B cell (primary cell): ENCODE data around the gene ZNF771. TPM values are rescaled to one million over a fixed set of nuclear protein-coding genes. Genes with fewer than 3 reads are reported as not detected.

Experiments
- ATAC-seq: fragments of 200-7000 bp; cut with Tn5 transposase; one replicate; pipeline ENCODE4 v1.10.0; 2021; ENCODE audit warnings: low read depth, mild to moderate bottlenecking, moderate number of reproducible peaks, moderate library complexity
- CTCF ChIA-PET: fragments of 350-600 bp; sonication (Branson Sonifier 250); formaldehyde crosslinking; loops from one replicate; lab custom pipeline; 2021; ENCODE audit warnings: antibody characterized with exemption, inconsistent platforms; lab: Charles Lee
- POLR2A ChIA-PET: fragments of 350-600 bp; sonication (Branson Sonifier 250); formaldehyde crosslinking; loops from one replicate; lab custom pipeline; 2021; ENCODE audit warnings: antibody characterized with exemption; lab: Charles Lee
- DNase-seq: peaks from one replicate; pipeline ENCODE4 v3.0.0; 2013
- H2AFZ ChIP-seq: 2 replicates; pipeline ENCODE4 v1.6.1; 2012; ENCODE audit warnings: mild to moderate bottlenecking, low read depth, low read length; ENCODE audit not compliant: insufficient read depth, poor library complexity, severe bottlenecking
- H3K27ac ChIP-seq, 2 donors: 1 replicate in 1 of 2; 2 replicates in 1 of 2; pipeline ENCODE4 v1.5.1; 2012 to 2013; ENCODE audit warnings: low read length in 2 of 2, mild to moderate bottlenecking in 2 of 2, moderate library complexity in 1 of 2
- H3K27me3 ChIP-seq, 4 experiments: fragments of 200-600 bp in 1 of 4; sonication (generic) in 1 of 4; replicated peaks in 1 of 4; 1 replicate in 2 of 4; 2 replicates in 2 of 4; pipeline versions ENCODE4 v1.6.1 to v1.7.0; 2013 to 2016; ENCODE audit warnings: low read length in 3 of 4, mild to moderate bottlenecking in 2 of 4, mixed read lengths in 1 of 4, moderate library complexity in 1 of 4; ENCODE audit not compliant: insufficient read depth in 4 of 4, control insufficient read depth in 3 of 4; ENCODE audit errors: control extremely low read depth in 1 of 4
- H3K36me3 ChIP-seq, 2 experiments: replicated peaks in 1 of 2; 1 replicate in 1 of 2; 2 replicates in 1 of 2; pipeline versions ENCODE4 v1.6.1 to v1.7.1; 2013; ENCODE audit warnings: low read length in 1 of 2; ENCODE audit not compliant: insufficient read depth in 2 of 2, control insufficient read depth in 1 of 2; ENCODE audit errors: control extremely low read depth in 1 of 2, extremely low read depth in 1 of 2
- H3K4me1 ChIP-seq, 2 donors: fragments of 200-600 bp in 1 of 2; sonication (generic) in 1 of 2; 1 replicate in 1 of 2; 2 replicates in 1 of 2; pipeline versions ENCODE4 v1.5.1 to v1.6.1; 2013 to 2017; ENCODE audit warnings: low read length in 2 of 2; ENCODE audit not compliant: control insufficient read depth in 2 of 2, insufficient read depth in 2 of 2
- H3K4me2 ChIP-seq: replicated peaks from 2 replicates; pipeline ENCODE3; 2012; ENCODE audit warnings: mild to moderate bottlenecking, low read depth, low read length; ENCODE audit not compliant: poor library complexity, severe bottlenecking
- H3K4me3 ChIP-seq, 5 experiments: fragments of 200-600 bp in 1 of 5; sonication (generic) in 1 of 5; 1 replicate in 3 of 5; 2 replicates in 2 of 5; pipeline versions ENCODE4 v1.5.1 to v1.7.0; 2011 to 2016; ENCODE audit warnings: low read length in 4 of 5, mild to moderate bottlenecking in 4 of 5, low read depth in 2 of 5, control low read depth in 1 of 5, moderate library complexity in 1 of 5; ENCODE audit not compliant: insufficient read depth in 1 of 5; ENCODE audit errors: control extremely low read depth in 1 of 5, extremely low read depth in 1 of 5
- H3K79me2 ChIP-seq: fragments of 200-600 bp; sonication (generic); one replicate; pipeline ENCODE4 v1.6.0; 2016; ENCODE audit warnings: low read length; ENCODE audit not compliant: control insufficient read depth, insufficient read depth
- H3K9ac ChIP-seq: fragments of 200-600 bp; sonication (generic); 2 replicates; pipeline ENCODE4 v1.6.1; 2017; ENCODE audit warnings: mild to moderate bottlenecking, low read length, moderate library complexity
- H3K9me3 ChIP-seq, 3 donors: one replicate each; pipeline versions ENCODE4 v1.6.1 to v1.7.1; 2013; ENCODE audit warnings: low read length in 2 of 3; ENCODE audit not compliant: control insufficient read depth in 2 of 3, insufficient read depth in 1 of 3; ENCODE audit errors: control extremely low read depth in 1 of 3
- H4K20me1 ChIP-seq: 2 replicates; pipeline ENCODE4 v1.6.0; 2012; ENCODE audit warnings: mild to moderate bottlenecking, low read length; ENCODE audit not compliant: insufficient read depth, control insufficient read depth, poor library complexity, severe bottlenecking
- H3K27ac Mint-ChIP-seq: one replicate; pipeline ENCODE4 v1.8.0; 2021; ENCODE audit warnings: mixed read lengths
- H3K27me3 Mint-ChIP-seq: one replicate; pipeline ENCODE4 v1.8.0; 2021; ENCODE audit warnings: mixed read lengths
- H3K4me1 Mint-ChIP-seq: one replicate; pipeline ENCODE4 v1.8.0; 2021; ENCODE audit warnings: mixed read lengths
- H3K4me3 Mint-ChIP-seq: one replicate; pipeline ENCODE4 v1.8.0; 2021; ENCODE audit warnings: mixed read lengths
- H3K9me3 Mint-ChIP-seq: one replicate; pipeline ENCODE4 v1.8.0; 2022; ENCODE audit warnings: mixed read lengths; ENCODE audit not compliant: insufficient read depth
- CTCF ChIP-seq: fragments of 200-600 bp; IDR thresholded peaks from one replicate; pipeline ENCODE4 v1.8.0; 2022; ENCODE audit warnings: antibody characterized with exemption, mild to moderate bottlenecking
- EZH2 ChIP-seq: IDR thresholded peaks from 2 replicates; pipeline ENCODE4 v1.6.1; 2012; ENCODE audit warnings: borderline replicate concordance, low read depth, mild to moderate bottlenecking, moderate library complexity, low read length; ENCODE audit not compliant: insufficient read depth, poor library complexity, severe bottlenecking
- whole genome bisulfite sequencing: methylation state at CpG from one replicate; pipeline ENCODE4 v1.1.5; 2013; ENCODE audit warnings: missing lambda C conversion rate; ENCODE audit not compliant: insufficient coverage; 5-methylcytosine and 5-hydroxymethylcytosine counted together
- intact Hi-C: fragments of 100-400 bp; cut with micrococcal nuclease; formaldehyde crosslinking; loops from one replicate; pipeline ENCODE4 v1.10.0; 2022
- polyA plus RNA-seq: library from polyadenylated mRNA; depleted of rRNA; stranded (reverse); fragments of >200 nt; gene quantifications from 2 replicates; pipeline ENCODE4 v1.2.3, GENCODE V29; 2012
- total RNA-seq, 2 donors: library from RNA; stranded (reverse); fragments of 120-200 nt in 1 of 2; gene quantifications; 1 replicate in 1 of 2; 2 replicates in 1 of 2; pipeline versions ENCODE4 v1.2.3 to v1.2.4, GENCODE V29; 2013 to 2022

The ZNF771 gene
- total and polyA plus RNA-seq, 2 donors (not counting 1 experiment from before 2014, with no cell fraction given), result 4.1 to 6.6 TPM

- Histone ChIP-seq H3K36me3 (peaks cover 0 to 3% of the 10 kb centered on the region in 2 experiments), H2AFZ (peak within 1 kb of the TSS; percentile 68), H4K20me1 (peaks cover 37% of the 10 kb centered on the region), H3K4me1 (peaks cover 25 to 35% of the 10 kb centered on the region in 2 donors), H3K27me3 (no peaks in the 10 kb centered on the region), H3K4me3 (peak within 1 kb of the TSS; percentile 47 to 77 (median 70)), H3K9me3 (no peaks in the 10 kb centered on the region), H3K79me2 (peaks cover 39% of the 10 kb centered on the region), H3K9ac (peak within 1 kb of the TSS; percentile 74), H3K4me2 (peak within 1 kb of the TSS; percentile 93), H3K27ac (peak within 1 kb of the TSS; percentile 60 to 71)
- H3K9me3 Mint-ChIP-seq, result no peaks in the 10 kb centered on the region
- peak within 1 kb of the TSS; percentile 90 for H3K27ac Mint-ChIP-seq
- intact Hi-C loops, result loop anchor here (1.0 to 10.0 kb wide), 16 partner anchors 8 to 1446 kb away; partner anchors contain the start of genes ALDOA, CD2BP2, DCTPP1 and FBRS
- CTCF ChIA-PET, result interaction anchor here (0.7 to 4.0 kb wide), 9 partner anchors 12 to 278 kb away, joined by 3 to 37 read pairs (median 7); partner anchors contain the start of genes CD2BP2, SEPTIN1, ZNF48 and ZNF771
- POLR2A ChIA-PET, result interaction anchor here (0.6 to 2.2 kb wide), 17 partner anchors 12 to 312 kb away, joined by 3 to 13 read pairs (median 5); partner anchors contain the start of genes ALDOA, CD2BP2, CORO1A and DCTPP1
- peak; percentile 82 for ATAC-seq
- no peaks in the 10 kb centered on the region for H3K27me3 Mint-ChIP-seq
- DNase-seq, result peak; percentile 99
- TF ChIP-seq CTCF (peak; percentile 26), EZH2 (no peak)
- under 1% methylated on average over 39 of the region's 40 CpGs for WGBS
- H3K4me1 Mint-ChIP-seq, result peaks cover 49% of the 10 kb centered on the region
- H3K4me3 Mint-ChIP-seq, result peak within 1 kb of the TSS; percentile 86
Measured at GRCh38 chr16:30370456-30371247, 36.8 kb upstream of the ZNF771 start, which contains the start of gene TBC1D10B. Gene TBC1D10B, minus strand, starts transcription at chr16:30370494. Its CDS starts 311 bp downstream, at chr16:30370183.
